Endodermal cell (in vitro differentiated cells): ENCODE results near the gene HNRNPA3. TPM values are rescaled to one million over a fixed set of nuclear protein-coding genes. Genes with fewer than 3 reads are reported as not detected.

Experiments
- DNase-seq: peaks from one replicate; pipeline ENCODE4 v3.0.0-alpha.2; 2017
- H3K27ac ChIP-seq: 2 replicates; pipeline ENCODE4 v1.5.1; 2013; ENCODE audit warnings: mild to moderate bottlenecking, low read depth, low read length, moderate library complexity
- H3K27me3 ChIP-seq: 2 replicates; pipeline ENCODE4 v1.6.1; 2013; ENCODE audit warnings: mild to moderate bottlenecking, low read length, moderate library complexity; ENCODE audit not compliant: insufficient read depth, control insufficient read depth, poor library complexity, severe bottlenecking
- H3K36me3 ChIP-seq: 2 replicates; pipeline ENCODE4 v1.7.0; 2013; ENCODE audit warnings: mild to moderate bottlenecking, low read length, moderate library complexity; ENCODE audit not compliant: control insufficient read depth, insufficient read depth
- H3K4me1 ChIP-seq: one replicate; pipeline ENCODE4 v1.7.0; 2013; ENCODE audit warnings: low read length; ENCODE audit not compliant: control insufficient read depth, insufficient read depth
- H3K4me3 ChIP-seq: 2 replicates; pipeline ENCODE4 v1.5.1; 2013; ENCODE audit warnings: mild to moderate bottlenecking, low read length, moderate library complexity
- H3K9ac ChIP-seq: 2 replicates; pipeline ENCODE4 v1.6.1; 2013; ENCODE audit warnings: mild to moderate bottlenecking, low read length, moderate library complexity; ENCODE audit not compliant: poor library complexity, severe bottlenecking; ENCODE audit errors: extremely low read depth
- H3K9me3 ChIP-seq: 2 replicates; pipeline ENCODE4 v1.6.1; 2013; ENCODE audit warnings: mild to moderate bottlenecking, low read length, moderate library complexity; ENCODE audit not compliant: control insufficient read depth
- H3K27ac Mint-ChIP-seq: 2 replicates; pipeline ENCODE4 v1.8.0; 2020; ENCODE audit warnings: mixed read lengths
- H3K27me3 Mint-ChIP-seq: 2 replicates; pipeline ENCODE4 v1.8.0; 2021; ENCODE audit warnings: mild to moderate bottlenecking, mixed read lengths; ENCODE audit not compliant: insufficient read depth
- H3K36me3 Mint-ChIP-seq: 2 replicates; pipeline ENCODE4 v1.8.0; 2020; ENCODE audit warnings: low read depth, mixed read lengths
- H3K4me1 Mint-ChIP-seq: 2 replicates; pipeline ENCODE4 v1.8.0; 2020; ENCODE audit warnings: mixed read lengths
- H3K4me3 Mint-ChIP-seq: 2 replicates; pipeline ENCODE4 v1.8.0; 2020; ENCODE audit warnings: mild to moderate bottlenecking, moderate library complexity, mixed read lengths
- H3K9me3 Mint-ChIP-seq: 2 replicates; pipeline ENCODE4 v1.8.0; 2020; ENCODE audit warnings: mild to moderate bottlenecking, mixed read lengths
- WGBS, 2 experiments: methylation state at CpG; one replicate each; pipeline versions ENCODE4 v1.1.5 to v1.1.7; 2013; ENCODE audit warnings: missing lambda C conversion rate in 2 of 2, mixed read lengths in 1 of 2; ENCODE audit not compliant: insufficient coverage in 1 of 2, insufficient read length in 1 of 2; 5-methylcytosine and 5-hydroxymethylcytosine counted together
- total RNA-seq, 2 donors: library from RNA; stranded (reverse); fragmentation: NEBNext Ultra II Directional in 1 of 2; extraction: Animal tissue kit (Norgen Biotek cat#: 25700) in 1 of 2; gene quantifications; 2 replicates in 1 of 2; 3 replicates in 1 of 2; pipeline ENCODE4 v1.2.1, GENCODE V29; 2021
- TF ChIP-seq, protein P1 (sequence below): fragments of 200-600 bp; sonication (generic); conservative IDR thresholded peaks from 2 replicates; pipeline ENCODE4 v1.5.0; 2021; ENCODE audit warnings: antibody characterized with exemption, mild to moderate bottlenecking

HNRNPA3 gene
- total RNA-seq, 2 donors from 2014 or later, result 323 to 413 TPM

DNA sequence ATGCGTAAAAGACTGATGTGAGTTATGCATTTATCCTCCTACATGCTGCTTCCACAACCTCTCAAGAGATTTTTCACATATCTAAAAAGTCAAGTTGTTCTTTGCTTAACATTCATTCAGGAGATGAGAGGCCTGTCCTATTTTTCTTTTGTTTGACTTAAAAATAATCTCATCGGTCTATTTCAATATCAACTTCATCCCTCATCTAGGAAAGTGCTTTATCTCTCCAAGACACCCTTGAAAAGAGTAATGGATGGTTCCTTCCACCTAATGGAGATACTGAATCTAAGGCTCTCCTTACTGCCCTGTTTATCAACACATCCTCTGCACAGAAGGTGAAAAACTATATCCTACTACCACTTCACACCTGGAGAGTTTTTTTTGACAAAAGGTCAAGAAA lies 49.5 kb downstream of the HNRNPA3 start:
- H3K9me3 Mint-ChIP-seq, result peaks cover 23% of the 10 kb centered on the region
- peaks cover 21% of the 10 kb centered on the region for H3K9me3 ChIP-seq
- 67 to 90% methylated on average over 1 to 2 of the region's 2 CpGs for WGBS, 2 experiments

DNA sequence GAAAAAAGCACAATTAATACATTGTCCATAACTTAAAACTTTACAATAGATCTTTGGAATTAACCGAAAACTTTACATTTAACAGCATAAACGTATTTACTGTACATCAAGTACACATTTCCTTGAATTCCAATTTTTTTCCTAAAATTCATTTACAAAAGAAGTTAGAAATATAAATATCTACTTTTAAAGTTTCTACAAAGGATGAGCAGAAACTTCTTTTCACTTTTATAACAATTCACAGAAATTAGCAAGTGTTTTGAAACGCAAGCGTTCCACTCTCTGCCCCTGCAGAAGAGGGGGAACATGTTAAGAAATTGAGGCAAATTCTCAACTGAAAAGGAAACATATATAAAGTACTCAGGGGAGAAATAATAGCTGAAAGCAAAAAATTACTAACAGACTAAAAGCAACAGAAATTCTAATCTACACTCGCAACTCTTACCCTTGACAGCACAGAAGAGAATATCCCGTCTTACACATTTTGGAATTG lies 50.4 kb downstream of the HNRNPA3 start:
- Mint-ChIP-seq H3K27ac (peak overlapping the region; percentile 94), H3K27me3 (no peaks in the 10 kb centered on the region), H3K36me3 (peaks cover 22% of the 10 kb centered on the region), H3K4me3 (peak overlapping the region; percentile 77), H3K9me3 (peaks cover 14% of the 10 kb centered on the region), H3K4me1 (peaks cover 36% of the 10 kb centered on the region)
- Histone ChIP-seq H3K4me3 (peak overlapping the region; percentile 95), H3K27ac (peak overlapping the region; percentile 92), H3K4me1 (peaks cover 7% of the 10 kb centered on the region), H3K9me3 (peaks cover 15% of the 10 kb centered on the region), H3K36me3 (peaks cover 16% of the 10 kb centered on the region), H3K27me3 (no peaks in the 10 kb centered on the region), H3K9ac (peak overlapping the region; percentile 70)
- no peak for DNase-seq
- TF ChIP-seq, protein P1, sequence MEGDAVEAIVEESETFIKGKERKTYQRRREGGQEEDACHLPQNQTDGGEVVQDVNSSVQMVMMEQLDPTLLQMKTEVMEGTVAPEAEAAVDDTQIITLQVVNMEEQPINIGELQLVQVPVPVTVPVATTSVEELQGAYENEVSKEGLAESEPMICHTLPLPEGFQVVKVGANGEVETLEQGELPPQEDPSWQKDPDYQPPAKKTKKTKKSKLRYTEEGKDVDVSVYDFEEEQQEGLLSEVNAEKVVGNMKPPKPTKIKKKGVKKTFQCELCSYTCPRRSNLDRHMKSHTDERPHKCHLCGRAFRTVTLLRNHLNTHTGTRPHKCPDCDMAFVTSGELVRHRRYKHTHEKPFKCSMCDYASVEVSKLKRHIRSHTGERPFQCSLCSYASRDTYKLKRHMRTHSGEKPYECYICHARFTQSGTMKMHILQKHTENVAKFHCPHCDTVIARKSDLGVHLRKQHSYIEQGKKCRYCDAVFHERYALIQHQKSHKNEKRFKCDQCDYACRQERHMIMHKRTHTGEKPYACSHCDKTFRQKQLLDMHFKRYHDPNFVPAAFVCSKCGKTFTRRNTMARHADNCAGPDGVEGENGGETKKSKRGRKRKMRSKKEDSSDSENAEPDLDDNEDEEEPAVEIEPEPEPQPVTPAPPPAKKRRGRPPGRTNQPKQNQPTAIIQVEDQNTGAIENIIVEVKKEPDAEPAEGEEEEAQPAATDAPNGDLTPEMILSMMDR, result no peak
- 10 to 60% methylated on average over 2 to 6 of the region's 6 CpGs for WGBS, 2 experiments

More for the DNA sequence above, 49.5 kb downstream of the HNRNPA3 start:
- H3K4me1 ChIP-seq, result peaks cover 7% of the 10 kb centered on the region
- peak overlapping the region; percentile 77 for H3K4me3 Mint-ChIP-seq
- DNase-seq, result no peak
- no peaks in the 10 kb centered on the region for H3K27me3 Mint-ChIP-seq
- H3K9ac ChIP-seq, result peak overlapping the region; percentile 70
- H3K27ac ChIP-seq, result no peak overlapping the region
- H3K36me3 Mint-ChIP-seq, result peaks cover 29% of the 10 kb centered on the region
- TF ChIP-seq, protein P1, result no peak
- H3K4me1 Mint-ChIP-seq, result peaks cover 38% of the 10 kb centered on the region
- H3K4me3 ChIP-seq, result peak overlapping the region; percentile 95
- H3K36me3 ChIP-seq, result peaks cover 23% of the 10 kb centered on the region
- no peaks in the 10 kb centered on the region for H3K27me3 ChIP-seq
- H3K27ac Mint-ChIP-seq, result no peak overlapping the region

DNA sequence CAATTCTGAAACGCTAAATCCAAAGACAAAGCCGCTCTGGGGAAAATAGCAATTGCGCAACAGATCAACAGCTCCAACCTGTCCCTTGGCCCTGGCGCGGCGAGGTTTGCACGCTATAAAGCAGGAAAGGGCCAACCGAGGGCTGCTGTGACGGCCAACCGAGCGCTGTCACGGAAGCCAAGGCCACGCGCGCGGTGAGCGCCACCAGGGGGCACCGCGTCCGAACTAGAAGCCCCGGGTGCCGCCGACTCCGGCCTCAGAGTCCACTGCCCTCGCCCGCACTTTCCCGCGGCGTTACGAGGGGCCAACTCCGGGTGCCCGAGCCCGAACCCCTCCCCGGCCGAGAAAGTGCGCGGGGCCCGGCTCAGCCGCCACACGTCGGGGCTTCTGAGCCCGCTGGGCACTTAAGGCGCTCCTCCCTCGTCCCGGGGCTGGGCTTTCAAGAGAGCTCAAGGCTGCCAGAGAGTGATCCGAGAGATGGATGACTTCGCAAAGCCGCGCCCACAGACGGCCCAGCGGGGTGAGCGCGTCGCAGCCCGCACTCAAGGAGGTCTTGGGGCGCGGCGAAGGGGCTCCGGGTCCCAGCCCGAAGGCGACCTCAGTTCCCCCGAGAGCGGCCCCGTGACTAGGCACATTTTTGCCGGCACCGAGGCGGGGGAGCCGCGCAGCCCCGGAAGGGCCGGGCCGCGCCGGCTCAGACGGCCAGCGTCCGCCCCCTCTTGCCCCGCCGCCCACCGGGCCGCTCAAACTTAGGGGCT lies 51.0 kb downstream of the HNRNPA3 start:
- H3K27ac ChIP-seq, result peak overlapping the region; percentile 92
- TF ChIP-seq, protein P1, result peak; percentile 88
- peak overlapping the region; percentile 95 for H3K4me3 ChIP-seq
- peaks cover 9% of the 10 kb centered on the region for H3K36me3 ChIP-seq
- Mint-ChIP-seq H3K27ac (peak overlapping the region; percentile 94), H3K4me1 (peaks cover 36% of the 10 kb centered on the region), H3K36me3 (peaks cover 16% of the 10 kb centered on the region), H3K9me3 (peaks cover 8% of the 10 kb centered on the region), H3K27me3 (no peaks in the 10 kb centered on the region), H3K4me3 (peak overlapping the region; percentile 77)
- H3K27me3 ChIP-seq, result no peaks in the 10 kb centered on the region
- peak; percentile 96 for DNase-seq
- 0 to 2% methylated on average over 32 to 81 of the region's 81 CpGs for WGBS, 2 experiments
- H3K4me1 ChIP-seq, result peaks cover 7% of the 10 kb centered on the region
- peaks cover 9% of the 10 kb centered on the region for H3K9me3 ChIP-seq
- H3K9ac ChIP-seq, result peak overlapping the region; percentile 70
